ENCODE data around the gene CDH7. TPM values are rescaled to one million over a fixed set of nuclear protein-coding genes. Genes with fewer than 3 reads are reported as not detected.
A peak's percentile ranks its signal among the peaks of the same experiment; 100 is the strongest.

The CDH7 gene
- total RNA-seq, 4 donors from 2014 or later = 0.04 TPM; not detected in 3

- Histone ChIP-seq H3K4me3 (no peak overlapping the region), H3K27ac (no peak overlapping the region), H3K4me1 (peaks cover 0 to 18% (median 3%) of the 10 kb centered on the region in 3 donors), H3K9me3 (no peaks in the 10 kb centered on the region), H3K36me3 (no peaks in the 10 kb centered on the region), H3K27me3 (peaks cover 38% of the 10 kb centered on the region)
- WGBS, 2 donors (ENCODE audit: low coverage in 1 of 2) = 17 to 51% methylated on average over 1 to 2 of the region's 2 CpGs
- no peak for ATAC-seq
- TF ChIP-seq POLR2A (IDR thresholded peaks at IDR 0.05) (no peak), EP300 (IDR thresholded peaks at IDR 0.05) (no peak), POLR2AphosphoS5 (IDR thresholded peaks at IDR 0.05) (no peak), CTCF (IDR thresholded peaks at IDR 0.05) (no peak)
Observed at GRCh38 chr18:65748321-65748720, 2.5 kb upstream of the CDH7 start.

DNA sequence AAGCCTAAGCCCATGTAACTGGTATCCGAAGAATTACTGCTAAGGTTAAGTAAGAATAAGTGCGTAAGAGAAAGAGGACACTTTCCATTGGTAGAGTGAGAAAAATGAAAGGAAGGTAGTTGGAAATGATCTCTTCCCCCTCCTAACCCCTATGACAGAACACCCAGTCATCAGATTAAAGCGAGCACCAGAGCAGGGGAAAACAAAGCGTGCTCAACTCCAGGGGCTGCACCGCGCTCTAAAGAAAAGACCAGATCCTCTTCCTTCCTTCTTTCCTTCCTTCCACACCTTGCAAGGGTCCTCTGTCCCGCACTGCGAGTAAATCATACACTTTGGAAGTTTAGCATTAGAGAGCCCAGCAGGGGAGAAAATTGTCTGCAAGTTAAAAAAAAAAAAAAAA is 971 bp upstream of the CDH7 start:
- peaks cover 38% of the 10 kb centered on the region for H3K27me3 ChIP-seq
- peaks cover 0 to 18% (median 3%) of the 10 kb centered on the region in 3 donors for H3K4me1 ChIP-seq
- ATAC-seq = no peak
- TF ChIP-seq POLR2AphosphoS5 (IDR thresholded peaks at IDR 0.05) (no peak), CTCF (IDR thresholded peaks at IDR 0.05) (no peak), EP300 (IDR thresholded peaks at IDR 0.05) (no peak), POLR2A (IDR thresholded peaks at IDR 0.05) (no peak)
- H3K36me3 ChIP-seq = no peaks in the 10 kb centered on the region
- 9 to 16% methylated on average over 6 to 7 of the region's 8 CpGs for WGBS, 2 donors (ENCODE audit: low coverage in 1 of 2)
- no peak overlapping the region for H3K27ac ChIP-seq
- no peak overlapping the region for H3K4me3 ChIP-seq
- H3K9me3 ChIP-seq = no peaks in the 10 kb centered on the region

DNA sequence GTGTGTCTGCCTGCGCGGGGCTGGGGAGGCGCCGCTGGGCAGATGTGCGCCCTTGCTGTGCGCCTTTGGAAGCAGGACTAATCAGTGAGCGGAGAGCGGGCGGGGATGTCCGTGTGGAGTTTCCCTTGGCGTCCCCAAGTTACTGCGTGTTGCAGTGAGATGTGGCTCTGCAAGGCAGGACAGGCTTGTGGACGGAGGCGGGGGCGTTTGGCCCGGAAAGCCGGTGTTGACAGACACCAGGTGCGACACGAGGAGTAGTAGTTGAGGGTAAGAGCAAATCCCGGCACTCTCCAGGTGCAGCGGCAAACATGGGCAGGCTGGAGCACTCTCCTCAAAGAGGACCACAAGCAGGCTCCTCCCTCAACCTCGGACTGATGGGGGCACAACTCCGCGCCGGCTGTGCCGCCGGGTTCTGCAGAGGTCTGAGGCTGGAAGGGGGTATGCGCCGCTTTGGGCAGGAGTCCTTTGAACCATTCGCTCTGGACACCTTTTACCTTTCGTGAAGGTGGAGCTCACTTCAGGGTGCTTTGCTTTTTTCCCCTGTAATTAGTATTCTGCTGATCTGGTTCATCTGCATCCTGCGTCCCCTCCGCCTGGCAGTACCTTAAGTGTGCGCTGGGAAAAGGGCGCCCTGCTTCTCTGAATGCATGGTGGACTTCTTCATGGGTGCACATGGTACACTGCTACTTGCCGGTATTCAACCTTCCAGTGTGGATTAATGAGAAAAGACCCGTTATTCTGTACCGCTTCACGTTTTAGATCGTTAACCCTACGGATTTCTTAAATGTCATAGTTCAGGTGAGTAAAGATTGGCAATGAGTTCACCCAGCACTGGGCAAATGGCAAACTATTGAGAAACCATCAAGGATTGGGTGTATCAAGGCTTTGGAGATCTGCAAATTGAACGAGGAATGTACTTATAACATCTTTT is 608 bp downstream of the CDH7 start:
- Histone ChIP-seq H3K9me3 (no peaks in the 10 kb centered on the region), H3K4me3 (peak overlapping the region in 1 of 2 donors; percentile 46), H3K27ac (no peak overlapping the region), H3K4me1 (peaks cover 0 to 18% (median 3%) of the 10 kb centered on the region in 3 donors), H3K27me3 (peaks cover 38% of the 10 kb centered on the region), H3K36me3 (no peaks in the 10 kb centered on the region)
- WGBS, 2 donors (ENCODE audit: low coverage in 1 of 2) = 15 to 27% methylated on average over 11 to 20 of the region's 42 CpGs
- ATAC-seq = no peak
- TF ChIP-seq POLR2A (IDR thresholded peaks at IDR 0.05) = no peak
- TF ChIP-seq POLR2AphosphoS5 (IDR thresholded peaks at IDR 0.05) = no peak
- no peak for TF ChIP-seq CTCF (IDR thresholded peaks at IDR 0.05)
- no peak for TF ChIP-seq EP300 (IDR thresholded peaks at IDR 0.05)

GRCh38 chr18:65752625-65753325 is 2.0 kb downstream of the CDH7 start:
- ATAC-seq = no peak
- Histone ChIP-seq H3K4me1 (peaks cover 0 to 18% (median 3%) of the 10 kb centered on the region in 3 donors), H3K27ac (no peak overlapping the region), H3K4me3 (no peak overlapping the region), H3K36me3 (no peaks in the 10 kb centered on the region), H3K27me3 (peaks cover 38% of the 10 kb centered on the region), H3K9me3 (no peaks in the 10 kb centered on the region)
- 47 to 52% methylated on average over 5 of the region's 5 CpGs for WGBS, 2 donors (ENCODE audit: low coverage in 1 of 2)
- TF ChIP-seq POLR2AphosphoS5 (IDR thresholded peaks at IDR 0.05) = no peak
- no peak for TF ChIP-seq EP300 (IDR thresholded peaks at IDR 0.05)
- TF ChIP-seq CTCF (IDR thresholded peaks at IDR 0.05) = no peak
- no peak for TF ChIP-seq POLR2A (IDR thresholded peaks at IDR 0.05)

All from gastroesophageal sphincter (tissue), 4 donors.